AG10803 (cell line): ENCODE results near the gene ZSCAN10.
"Not testable (repeated sequence)": the region's sequence is repeated elsewhere in the genome, so short reads cannot be mapped to it uniquely, and the experiment has no call there.

Source experiments
- DNase-seq: peaks from one replicate; pipeline ENCODE4 v3.0.0; 2010; ENCODE audit warnings: low read depth
- H3K4me3 ChIP-seq: 2 replicates; pipeline ENCODE4 v1.5.1; 2011; ENCODE audit warnings: mild to moderate bottlenecking, low read length, control low read depth
- TF ChIP-seq, protein P1 (sequence below): conservative IDR thresholded peaks from 2 replicates; pipeline ENCODE4 v1.5.1; 2011; ENCODE audit warnings: mild to moderate bottlenecking, low read length, control low read depth, inconsistent platforms

Gene ZSCAN10

DNA sequence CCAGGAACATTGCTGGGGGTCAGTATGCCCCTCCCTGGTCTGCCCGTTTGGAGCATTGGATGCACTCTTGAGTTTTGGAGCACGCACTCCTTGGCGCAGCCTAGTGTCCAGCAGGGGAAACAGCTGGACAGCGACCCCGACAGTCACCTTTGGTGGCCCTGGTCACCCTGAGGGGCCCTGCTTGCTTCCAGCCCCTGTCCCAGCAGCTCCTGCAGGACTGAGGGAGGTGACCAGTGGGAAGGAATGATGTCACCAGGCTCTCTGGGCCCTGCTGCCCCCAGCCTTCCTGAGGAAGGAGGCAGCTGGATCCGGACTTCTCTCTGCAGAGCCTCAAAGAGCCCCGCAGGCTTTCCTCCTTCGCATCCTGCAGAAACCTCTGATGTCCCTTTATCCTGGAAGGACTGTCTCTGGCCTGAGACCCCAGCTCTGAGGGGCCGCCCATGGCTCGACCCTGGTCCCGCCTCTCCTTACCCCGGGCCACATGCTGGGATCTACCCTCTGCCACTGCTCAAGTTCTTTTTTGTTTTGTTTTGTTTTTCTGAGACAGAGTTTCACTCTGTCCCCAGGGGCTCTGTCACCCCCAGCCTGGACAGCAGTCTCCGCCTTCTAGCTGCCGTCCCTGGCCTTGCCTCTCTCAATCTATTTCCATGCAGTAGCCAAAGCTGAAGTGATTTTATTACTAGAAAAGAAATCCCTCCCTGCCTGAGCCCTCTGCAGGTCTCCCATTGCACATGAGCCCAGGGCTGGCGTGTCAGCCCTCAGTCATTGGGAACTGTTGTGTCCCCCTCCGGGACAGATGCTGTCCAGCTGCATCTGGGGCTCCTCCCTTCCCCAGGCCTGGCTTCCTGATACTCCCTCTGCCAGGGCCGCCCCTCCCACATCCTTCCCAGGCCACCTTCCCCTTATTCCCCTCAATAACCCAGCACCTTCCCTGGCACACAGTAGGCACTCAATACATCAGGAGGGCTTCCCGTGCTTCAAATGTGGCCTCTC, 11.6 kb downstream of the ZSCAN10 start:
- no peak for DNase-seq
- H3K4me3 ChIP-seq: no peak overlapping the region
- TF ChIP-seq, protein P1, sequence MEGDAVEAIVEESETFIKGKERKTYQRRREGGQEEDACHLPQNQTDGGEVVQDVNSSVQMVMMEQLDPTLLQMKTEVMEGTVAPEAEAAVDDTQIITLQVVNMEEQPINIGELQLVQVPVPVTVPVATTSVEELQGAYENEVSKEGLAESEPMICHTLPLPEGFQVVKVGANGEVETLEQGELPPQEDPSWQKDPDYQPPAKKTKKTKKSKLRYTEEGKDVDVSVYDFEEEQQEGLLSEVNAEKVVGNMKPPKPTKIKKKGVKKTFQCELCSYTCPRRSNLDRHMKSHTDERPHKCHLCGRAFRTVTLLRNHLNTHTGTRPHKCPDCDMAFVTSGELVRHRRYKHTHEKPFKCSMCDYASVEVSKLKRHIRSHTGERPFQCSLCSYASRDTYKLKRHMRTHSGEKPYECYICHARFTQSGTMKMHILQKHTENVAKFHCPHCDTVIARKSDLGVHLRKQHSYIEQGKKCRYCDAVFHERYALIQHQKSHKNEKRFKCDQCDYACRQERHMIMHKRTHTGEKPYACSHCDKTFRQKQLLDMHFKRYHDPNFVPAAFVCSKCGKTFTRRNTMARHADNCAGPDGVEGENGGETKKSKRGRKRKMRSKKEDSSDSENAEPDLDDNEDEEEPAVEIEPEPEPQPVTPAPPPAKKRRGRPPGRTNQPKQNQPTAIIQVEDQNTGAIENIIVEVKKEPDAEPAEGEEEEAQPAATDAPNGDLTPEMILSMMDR: no peak; the same call in 1 of the 2 replicates

DNA sequence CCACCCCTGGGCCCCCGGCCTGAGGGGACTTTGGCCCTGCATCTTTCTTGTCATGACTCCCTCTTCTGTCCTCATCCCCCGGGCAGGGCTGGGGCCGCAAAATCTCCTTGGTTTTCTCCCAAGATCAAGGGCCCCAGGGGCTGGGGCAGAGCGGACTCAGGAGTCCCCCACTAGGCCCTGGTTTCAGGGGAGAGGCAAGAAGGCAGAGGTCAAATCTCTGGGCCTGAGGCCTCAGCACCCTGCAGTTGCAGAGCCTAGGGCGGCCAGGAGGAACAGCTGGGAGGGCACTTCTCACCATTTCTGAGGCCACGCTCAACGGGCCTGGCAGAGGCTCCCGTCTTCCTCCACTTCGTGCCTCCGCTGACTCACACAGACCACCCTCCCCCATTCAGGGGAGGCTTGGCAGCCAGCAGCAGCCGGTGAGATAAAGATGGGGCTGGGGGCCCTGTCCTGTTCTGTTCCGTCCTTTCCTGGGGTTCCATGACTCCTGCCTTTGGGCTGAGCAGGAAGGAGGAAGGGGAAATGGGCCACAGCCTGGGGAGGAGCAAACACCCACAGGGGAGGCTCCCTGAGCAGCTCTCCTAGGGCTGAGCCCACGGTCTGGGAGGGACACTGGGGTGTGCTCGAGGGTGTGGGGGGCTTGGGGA, 12.4 kb downstream of the ZSCAN10 start:
- TF ChIP-seq, protein P1: no peak
- no peak overlapping the region for H3K4me3 ChIP-seq

DNA sequence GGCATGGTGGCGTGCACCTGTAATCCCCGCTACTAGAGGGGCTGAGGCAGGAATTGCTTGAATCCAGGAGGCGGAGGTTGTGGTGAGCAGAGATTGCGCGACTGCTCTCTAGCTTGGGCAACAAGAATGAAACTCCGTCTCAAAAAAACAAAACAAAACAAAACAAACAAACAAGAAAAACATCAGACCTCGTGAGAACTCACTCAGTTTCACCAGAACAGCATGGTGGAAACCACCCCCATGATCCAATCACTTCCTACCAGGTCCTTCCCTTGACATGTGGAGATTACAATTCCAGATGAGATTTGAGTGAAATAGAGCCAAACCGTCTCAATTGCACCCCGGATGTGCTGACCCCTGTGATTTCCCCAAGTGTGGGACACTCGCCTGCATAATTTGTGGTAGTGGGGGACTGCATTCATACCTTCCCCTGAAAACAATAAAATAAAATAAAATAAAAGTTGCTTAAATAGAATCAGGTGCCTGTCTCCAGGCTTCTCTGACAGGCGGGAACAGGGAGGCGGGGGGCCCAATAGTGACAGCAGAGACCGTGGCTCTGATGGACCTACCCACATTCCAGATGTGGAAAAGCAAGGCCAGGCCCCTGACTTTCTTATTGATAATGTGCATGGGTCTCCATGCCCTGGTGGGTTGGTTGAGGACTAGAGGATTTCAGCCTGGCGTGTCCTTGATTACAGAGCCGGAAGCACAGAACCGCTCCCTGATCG, 13.1 kb downstream of the ZSCAN10 start:
- DNase-seq: no peak
- TF ChIP-seq, protein P1: no peak
- H3K4me3 ChIP-seq: no peak overlapping the region

More for the DNA sequence above, 12.4 kb downstream of the ZSCAN10 start:
- DNase-seq: no peak

DNA sequence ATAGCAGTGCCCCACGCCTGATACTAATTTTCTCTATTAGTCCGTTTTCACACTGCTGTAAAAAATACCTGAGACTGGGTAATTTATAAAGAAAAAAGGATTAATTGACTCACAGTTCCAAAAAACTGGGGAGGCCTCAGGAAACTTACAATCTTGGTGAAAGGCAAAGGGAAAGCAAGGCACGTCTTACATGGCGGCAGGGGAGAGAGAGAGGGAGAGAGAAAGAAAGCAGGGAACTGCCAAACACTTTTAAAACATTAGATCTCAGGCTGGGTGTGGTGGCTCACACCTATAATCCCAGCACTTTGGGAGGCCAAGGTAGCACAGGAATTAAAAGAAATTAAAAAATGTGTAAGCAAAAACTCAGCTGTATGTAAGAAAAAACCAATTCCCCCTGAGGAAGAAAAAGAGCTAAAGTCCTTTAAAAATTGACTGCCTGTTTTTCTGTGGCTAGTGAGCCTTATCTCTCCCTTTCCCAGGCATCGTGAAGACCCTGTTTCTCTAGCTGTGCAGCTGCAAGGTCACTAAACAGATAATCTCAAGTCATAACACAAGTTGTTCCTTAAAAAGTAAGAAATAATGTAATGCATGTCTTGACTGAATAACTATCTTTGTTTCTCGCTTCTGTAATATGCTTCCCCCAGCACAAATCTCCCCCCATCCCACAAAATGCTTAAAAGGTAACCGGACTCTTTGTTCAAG, 14.0 kb downstream of the ZSCAN10 start:
- no peak overlapping the region for H3K4me3 ChIP-seq
- no peak for DNase-seq
- TF ChIP-seq, protein P1: no peak

DNA sequence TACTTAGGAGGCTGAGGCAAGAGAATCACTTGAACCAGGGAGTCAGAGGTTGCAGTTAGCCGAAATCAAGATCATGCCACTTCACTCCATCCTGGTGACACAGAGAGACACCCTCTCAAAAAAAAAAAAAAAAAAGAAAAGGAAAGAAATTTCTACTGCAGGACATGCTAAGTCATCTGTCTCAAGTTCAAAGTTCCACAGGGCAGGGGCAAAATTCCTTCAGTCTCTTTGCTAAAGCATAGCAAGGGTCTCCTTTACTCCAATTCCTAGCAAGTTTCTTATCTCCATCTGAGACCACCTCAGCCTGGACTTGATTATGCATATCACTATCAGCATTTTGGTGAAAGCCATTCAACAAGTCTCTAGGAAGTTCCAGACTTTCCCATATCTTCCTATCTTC, 14.6 kb downstream of the ZSCAN10 start:
- TF ChIP-seq, protein P1: no peak
- H3K4me3 ChIP-seq: no peak overlapping the region
- DNase-seq: no peak

DNA sequence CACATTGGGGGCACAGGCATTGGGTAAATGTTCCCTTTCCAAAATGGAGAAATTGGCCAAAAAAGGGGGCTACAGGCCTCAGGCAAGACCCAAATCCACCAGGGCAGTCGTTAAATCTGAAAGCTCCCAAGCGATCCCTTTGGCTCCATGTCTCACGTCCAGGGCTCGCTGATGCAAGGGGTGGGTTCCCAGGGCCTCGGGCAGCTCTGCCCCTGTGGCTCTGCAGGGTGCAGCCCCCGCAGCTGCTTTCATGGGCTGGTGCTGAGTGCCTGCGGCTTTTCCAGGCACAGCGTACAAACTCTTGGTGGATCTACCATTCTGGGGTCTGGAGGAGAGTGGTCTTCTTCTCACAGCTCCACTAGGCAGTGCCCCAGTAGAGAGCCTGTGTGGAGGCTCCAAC, 15.7 kb downstream of the ZSCAN10 start:
- DNase-seq, H3K4me3 ChIP-seq: not testable (repeated sequence)

DNA sequence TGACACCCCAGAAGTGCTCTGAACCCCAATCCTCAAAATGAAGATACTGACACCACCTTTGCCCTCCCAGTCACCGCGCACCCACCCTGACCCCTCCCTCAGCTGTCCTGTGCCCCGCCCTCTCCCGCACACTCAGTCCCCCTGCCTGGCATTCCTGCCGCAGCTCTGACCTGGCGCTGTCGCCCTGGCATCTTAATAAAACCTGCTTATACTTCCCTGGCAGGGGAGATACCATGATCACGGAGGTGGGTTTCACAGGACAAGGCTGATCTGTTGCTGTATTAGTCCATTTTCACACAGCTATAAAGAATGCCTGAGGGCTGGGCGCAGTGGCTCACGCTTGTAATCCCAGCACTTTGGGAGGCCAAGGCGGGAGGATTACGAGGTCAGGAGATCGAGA, 17.1 kb downstream of the ZSCAN10 start:
- not testable (repeated sequence) for H3K4me3 ChIP-seq, DNase-seq
